Kidney (tissue), 14 donors: ENCODE measurements around the gene LYRM2. TPM values are rescaled to one million over a fixed set of nuclear protein-coding genes. Genes with fewer than 3 reads are reported as not detected.

ENCODE experiments used
- DNase-seq, 5 donors: peaks; one replicate each; pipeline ENCODE4 v3.0.0-alpha.2; 2013 to 2020
- FAIRE-seq: peaks from 2 replicates; lab custom pipeline; 2012; peaks lifted over from hg19 to GRCh38; lab: Jason Lieb, UNC
- H3K27ac ChIP-seq, 2 donors: one replicate each; pipeline ENCODE4 v1.7.0; 2013; ENCODE audit warnings: low read depth in 2 of 2, low read length in 2 of 2, inconsistent platforms in 1 of 2
- H3K27me3 ChIP-seq: one replicate; pipeline ENCODE4 v1.7.1; 2013; ENCODE audit warnings: low read length, inconsistent platforms; ENCODE audit not compliant: control insufficient read depth, insufficient read depth
- H3K36me3 ChIP-seq, 3 donors: one replicate each; pipeline versions ENCODE4 v1.7.0 to v1.7.1; 2013; ENCODE audit warnings: low read length in 3 of 3, control low read depth in 1 of 3, inconsistent platforms in 1 of 3; ENCODE audit not compliant: insufficient read depth in 3 of 3, control insufficient read depth in 2 of 3
- H3K4me1 ChIP-seq, 3 donors: one replicate each; pipeline versions ENCODE4 v1.7.0 to v1.7.1; 2013; ENCODE audit warnings: low read length in 3 of 3, inconsistent platforms in 1 of 3, low read depth in 1 of 3; ENCODE audit not compliant: control insufficient read depth in 2 of 3, insufficient read depth in 2 of 3
- H3K4me3 ChIP-seq, 3 donors: one replicate each; pipeline versions ENCODE4 v1.7.0 to v1.8.1; 2013; ENCODE audit warnings: low read length in 3 of 3, control low read depth in 1 of 3, inconsistent platforms in 1 of 3
- H3K9ac ChIP-seq, 3 donors: one replicate each; pipeline versions ENCODE4 v1.7.0 to v1.7.1; 2013; ENCODE audit warnings: low read length in 3 of 3, control low read depth in 1 of 3, inconsistent platforms in 1 of 3
- H3K9me3 ChIP-seq, 3 donors: one replicate each; pipeline versions ENCODE4 v1.7.0 to v1.7.1; 2013; ENCODE audit warnings: low read length in 3 of 3, control low read depth in 1 of 3, inconsistent platforms in 1 of 3; ENCODE audit not compliant: control insufficient read depth in 2 of 3, insufficient read depth in 1 of 3
- intact Hi-C: fragments of 100-400 bp; cut with DNase I; formaldehyde crosslinking; loops from one replicate; pipeline ENCODE4 v1.11.1; 2022
- polyA plus RNA-seq: library from polyadenylated mRNA; stranded (reverse); fragments of 350-450 nt; fragmentation: Illumina TruSeq; extraction: RNeasy Lipid Tissue Mini Kit (QIAGEN cat#74804); gene quantifications from one replicate; pipeline ENCODE4 v1.2.3, GENCODE V29; 2014; ENCODE audit warnings: low read depth, low replicate concordance; ENCODE audit not compliant: insufficient read depth
- total RNA-seq: library from RNA; stranded (reverse); fragmentation: NEBNext Ultra II Directional; extraction: Animal tissue kit (Norgen Biotek cat#: 25700); gene quantifications from one replicate; pipeline ENCODE4 v1.2.1, GENCODE V29; 2021
- TF ChIP-seq, protein P1 (sequence below): IDR thresholded peaks from 3 replicates; pipeline ENCODE4 v1.5.1; 2012; ENCODE audit warnings: mild to moderate bottlenecking, moderate library complexity, borderline replicate concordance; ENCODE audit not compliant: insufficient read depth; ENCODE audit errors: extremely low read depth
- donor health status: control.
- donor health status: control.
- donor health status: control.
- donor health status: control.
- donor health status: control.
- donor health status: DM: yes; HTN: yes; CAD: no.
- donor health status: Normal renal cell carcinoma (clear cell type).

Gene LYRM2
- total and polyA plus RNA-seq, 2 donors from 2014 or later = 22.6 to 42.8 TPM

DNA sequence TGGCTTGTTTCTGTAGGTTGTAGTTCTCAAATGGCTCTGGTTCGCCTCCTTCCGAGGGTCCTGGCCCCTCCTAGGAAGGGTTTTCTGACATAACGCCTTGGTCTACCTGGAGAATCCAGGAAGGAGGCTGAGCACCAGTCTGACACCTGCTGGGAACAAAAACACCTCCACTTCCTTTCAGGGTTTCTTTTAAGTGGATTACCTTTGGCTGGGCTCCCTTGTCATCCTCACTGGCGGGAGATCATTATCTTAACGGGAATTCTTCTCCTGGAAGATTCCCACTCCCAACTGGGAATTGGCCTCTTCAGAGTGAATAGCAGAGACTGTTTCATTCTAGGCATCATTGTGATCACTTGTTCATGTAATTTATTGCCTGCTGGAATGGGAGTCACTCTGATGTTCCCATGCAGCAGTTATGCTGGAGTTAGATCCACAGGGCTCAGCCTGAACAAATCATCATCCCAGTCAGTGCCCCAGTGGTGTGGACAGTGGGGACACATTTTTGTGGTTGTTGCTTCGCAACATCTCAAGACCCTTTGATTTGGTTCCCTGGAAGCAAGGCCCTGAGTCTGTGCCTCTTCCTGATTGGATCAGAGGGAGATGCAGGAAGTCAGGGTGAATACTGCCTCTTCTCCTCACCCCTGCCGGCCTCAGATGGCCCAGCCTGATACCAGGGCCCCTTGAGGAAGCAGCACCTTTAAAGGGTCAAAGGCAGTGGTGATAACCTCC, 49.1 kb downstream of the LYRM2 start:
- FAIRE-seq (no peak), DNase-seq (no peak)
- H3K9ac ChIP-seq = no peak overlapping the region
- no peak overlapping the region for H3K27ac ChIP-seq
- H3K4me1 ChIP-seq = no peaks in the 10 kb centered on the region
- no peaks in the 10 kb centered on the region for H3K9me3 ChIP-seq
- TF ChIP-seq, protein P1, sequence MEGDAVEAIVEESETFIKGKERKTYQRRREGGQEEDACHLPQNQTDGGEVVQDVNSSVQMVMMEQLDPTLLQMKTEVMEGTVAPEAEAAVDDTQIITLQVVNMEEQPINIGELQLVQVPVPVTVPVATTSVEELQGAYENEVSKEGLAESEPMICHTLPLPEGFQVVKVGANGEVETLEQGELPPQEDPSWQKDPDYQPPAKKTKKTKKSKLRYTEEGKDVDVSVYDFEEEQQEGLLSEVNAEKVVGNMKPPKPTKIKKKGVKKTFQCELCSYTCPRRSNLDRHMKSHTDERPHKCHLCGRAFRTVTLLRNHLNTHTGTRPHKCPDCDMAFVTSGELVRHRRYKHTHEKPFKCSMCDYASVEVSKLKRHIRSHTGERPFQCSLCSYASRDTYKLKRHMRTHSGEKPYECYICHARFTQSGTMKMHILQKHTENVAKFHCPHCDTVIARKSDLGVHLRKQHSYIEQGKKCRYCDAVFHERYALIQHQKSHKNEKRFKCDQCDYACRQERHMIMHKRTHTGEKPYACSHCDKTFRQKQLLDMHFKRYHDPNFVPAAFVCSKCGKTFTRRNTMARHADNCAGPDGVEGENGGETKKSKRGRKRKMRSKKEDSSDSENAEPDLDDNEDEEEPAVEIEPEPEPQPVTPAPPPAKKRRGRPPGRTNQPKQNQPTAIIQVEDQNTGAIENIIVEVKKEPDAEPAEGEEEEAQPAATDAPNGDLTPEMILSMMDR = no peak
- H3K27me3 ChIP-seq = no peaks in the 10 kb centered on the region
- intact Hi-C loops = no loop called here
- H3K4me3 ChIP-seq = no peak overlapping the region
- H3K36me3 ChIP-seq = no peaks in the 10 kb centered on the region

DNA sequence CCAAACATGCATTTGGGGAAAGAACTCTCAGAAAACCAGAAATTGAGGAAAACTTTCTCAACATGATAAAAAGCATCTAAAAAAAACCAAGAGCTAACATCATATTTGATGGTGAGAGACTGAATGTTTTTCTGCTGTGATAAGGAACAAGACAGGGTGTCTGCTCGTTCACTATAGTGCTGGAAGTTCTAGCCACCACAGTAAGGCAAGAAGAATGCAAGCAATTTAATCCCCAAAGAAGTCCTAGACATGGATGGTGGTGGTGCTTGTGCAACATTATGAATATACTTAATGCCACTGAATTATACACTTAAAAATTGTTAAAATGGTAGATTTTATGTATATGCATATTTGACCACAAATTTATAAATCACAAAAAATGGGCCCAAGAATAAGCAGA, 53.4 kb downstream of the LYRM2 start:
- no peaks in the 10 kb centered on the region for H3K9me3 ChIP-seq
- intact Hi-C loops = no loop called here
- H3K4me1 ChIP-seq = no peaks in the 10 kb centered on the region
- no peak for DNase-seq
- no peak overlapping the region for H3K4me3 ChIP-seq
- no peaks in the 10 kb centered on the region for H3K36me3 ChIP-seq
- no peak overlapping the region for H3K27ac ChIP-seq
- FAIRE-seq = no peak
- no peaks in the 10 kb centered on the region for H3K27me3 ChIP-seq
- no peak overlapping the region for H3K9ac ChIP-seq
- TF ChIP-seq, protein P1 = no peak

DNA sequence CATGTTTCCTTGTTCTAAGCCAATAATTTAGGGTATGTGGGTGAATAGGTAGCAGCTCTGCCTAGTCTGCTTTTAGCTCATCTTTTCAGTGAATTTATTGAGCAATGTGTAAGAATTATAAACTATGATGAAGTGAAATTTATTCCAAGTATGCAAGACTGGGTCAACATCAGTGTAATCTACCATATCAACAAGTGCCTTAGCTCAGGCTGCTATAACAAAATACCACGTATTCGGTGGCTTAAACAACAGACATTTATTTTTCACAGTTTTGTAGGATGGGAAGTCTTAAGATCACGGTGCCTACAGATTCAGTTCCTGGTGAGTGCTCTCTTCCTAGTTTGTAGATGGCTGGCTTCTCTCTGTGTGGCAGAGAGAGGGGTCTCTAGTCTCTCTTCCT, 54.0 kb downstream of the LYRM2 start:
- DNase-seq = no peak
- no peak overlapping the region for H3K27ac ChIP-seq
- no peaks in the 10 kb centered on the region for H3K4me1 ChIP-seq
- no peaks in the 10 kb centered on the region for H3K9me3 ChIP-seq
- TF ChIP-seq, protein P1 = no peak
- intact Hi-C loops = no loop called here
- H3K36me3 ChIP-seq = no peaks in the 10 kb centered on the region
- no peak overlapping the region for H3K4me3 ChIP-seq
- no peaks in the 10 kb centered on the region for H3K27me3 ChIP-seq
- no peak overlapping the region for H3K9ac ChIP-seq
- no peak for FAIRE-seq
